SK-N-MC (cell line): ENCODE data around the gene COBL.

Source experiments
- EZH2 ChIP-seq: fragments of 200-600 bp; sonication (generic); IDR thresholded peaks from one replicate; pipeline ENCODE4 v1.6.1; 2017; ENCODE audit warnings: antibody characterized with exemption
- FOXP2 ChIP-seq: optimal IDR thresholded peaks from 2 replicates; pipeline ENCODE3; 2011; ENCODE audit warnings: mild to moderate bottlenecking, moderate library complexity; ENCODE audit not compliant: insufficient read depth; ENCODE audit errors: extremely low read length, control extremely low read depth
- POLR2AphosphoS5 ChIP-seq: IDR thresholded peaks from 2 replicates; pipeline ENCODE4 v1.6.1; 2012; ENCODE audit warnings: mild to moderate bottlenecking, low read depth, low read length, borderline replicate concordance

- TF ChIP-seq EZH2 (no peak), POLR2AphosphoS5 (no peak), FOXP2 (no peak)
Measured at GRCh38 chr7:51010534-51010933, 306.1 kb downstream of the COBL start.
